Panc1 (cell line): ENCODE results near the gene CLCN7. TPM values are rescaled to one million over a fixed set of nuclear protein-coding genes. Genes with fewer than 3 reads are reported as not detected.
A peak's percentile ranks its signal among the peaks of the same experiment; 100 is the strongest.

Experiments
- ATAC-seq: fragments of 200-7000 bp; cut with Tn5 transposase; 2 replicates; pipeline ENCODE4 v1.9.1; 2020; ENCODE audit warnings: mild to moderate bottlenecking, moderate library complexity
- BruUV-seq: library from RNA; stranded (reverse); fragments of 400-500 nt; replicated peaks from 2 replicates; lab custom pipeline; 2021; lab: Mats Ljungman, UMichigan
- CTCF ChIA-PET: fragments of 300-600 bp; sonication (Branson Sonifier 250); formaldehyde crosslinking; loops from one replicate; lab custom pipeline; 2022; ENCODE audit warnings: antibody characterized with exemption; lab: Charles Lee
- POLR2A ChIA-PET: fragments of 300-600 bp; sonication (Branson Sonifier 250); formaldehyde crosslinking; loops from one replicate; lab custom pipeline; 2022; ENCODE audit warnings: antibody characterized with exemption; lab: Charles Lee
- DNase-seq: peaks from one replicate; pipeline ENCODE4 v3.0.0-alpha.2; 2010; ENCODE audit warnings: low read depth, low spot score
- H3K27ac ChIP-seq: 2 replicates; pipeline ENCODE4 v1.5.1; 2011; ENCODE audit warnings: mild to moderate bottlenecking, low read length, inconsistent platforms
- H3K27me3 ChIP-seq: fragments of 200-500 bp; sonication (Bioruptor generic); 2 replicates; pipeline ENCODE4 v1.6.0; 2014; ENCODE audit warnings: low read length, inconsistent platforms; ENCODE audit not compliant: control insufficient read depth, insufficient read depth
- H3K36me3 ChIP-seq: fragments of 200-500 bp; sonication (Bioruptor generic); 2 replicates; pipeline ENCODE4 v1.5.1; 2014; ENCODE audit warnings: inconsistent platforms, mild to moderate bottlenecking, low read length, moderate library complexity; ENCODE audit not compliant: control insufficient read depth, insufficient read depth
- H3K4me1 ChIP-seq: 2 replicates; pipeline ENCODE4 v1.5.1; 2011; ENCODE audit warnings: inconsistent platforms, mild to moderate bottlenecking, low read length, moderate library complexity; ENCODE audit not compliant: control insufficient read depth, insufficient read depth
- H3K4me3 ChIP-seq, 2 experiments: 2 replicates each; pipeline ENCODE4 v1.5.1; 2011 to 2012; ENCODE audit warnings: low read depth in 2 of 2, low read length in 2 of 2, mild to moderate bottlenecking in 2 of 2, inconsistent platforms in 1 of 2, moderate library complexity in 1 of 2
- H3K9me3 ChIP-seq: fragments of 200-500 bp; sonication (Bioruptor generic); 2 replicates; pipeline ENCODE4 v1.5.1; 2014; ENCODE audit warnings: low read depth, mild to moderate bottlenecking, inconsistent platforms, low read length, moderate library complexity; ENCODE audit not compliant: control insufficient read depth, insufficient read depth
- CTCF ChIP-seq: fragments of 450-650 bp; IDR thresholded peaks from 2 replicates; pipeline ENCODE4 v1.5.1; 2017; ENCODE audit warnings: mild to moderate bottlenecking
- POLR2AphosphoS5 ChIP-seq: IDR thresholded peaks from 2 replicates; pipeline ENCODE4 v1.6.1; 2012; ENCODE audit warnings: mild to moderate bottlenecking, low read depth, low read length, moderate library complexity
- REST ChIP-seq, 2 experiments: IDR thresholded peaks; 2 replicates each; pipeline ENCODE4 v1.6.1; 2011 to 2012; ENCODE audit warnings: low read depth in 2 of 2, control low read depth in 1 of 2, low read length in 1 of 2, mild to moderate bottlenecking in 1 of 2, moderate library complexity in 1 of 2; ENCODE audit not compliant: insufficient read depth in 1 of 2
- SIN3A ChIP-seq: IDR thresholded peaks from 2 replicates; pipeline ENCODE4 v1.6.1; 2012; ENCODE audit warnings: low read depth, mild to moderate bottlenecking, low read length, moderate library complexity, borderline replicate concordance; ENCODE audit not compliant: insufficient read depth
- TCF7L2 ChIP-seq: IDR thresholded peaks from 2 replicates; pipeline ENCODE4 v1.6.1; 2011; ENCODE audit warnings: mild to moderate bottlenecking, low read depth, low read length, inconsistent platforms
- in situ Hi-C: cut with HindIII; loops from 2 replicates; pipeline ENCODE4 v1.10.0; 2016; ENCODE audit warnings: low sequenced_read_pairs, low pct_unique_long_range_greater_than_20kb
- intact Hi-C: fragments of 100-400 bp; cut with micrococcal nuclease; formaldehyde crosslinking; loops from one replicate; pipeline ENCODE4 v1.10.0; 2022; ENCODE audit not compliant: unreplicated experiment
- total RNA-seq: library from RNA; stranded (reverse); gene quantifications from one replicate; pipeline ENCODE4 v1.2.1, GENCODE V29; 2021; ENCODE audit not compliant: unreplicated experiment

CLCN7 gene
- total RNA-seq, 1 experiment from 2014 or later, result 179 TPM

GRCh38 chr16:1511662-1512569 is 37.1 kb upstream of the CLCN7 start:
- no TSS peak for BruUV-seq
- POLR2A ChIA-PET, result no interaction called here
- CTCF ChIA-PET, result no interaction called here

GRCh38 chr16:1510941-1511351 is 36.1 kb upstream of the CLCN7 start:
- Histone ChIP-seq H3K27me3 (no peaks in the 10 kb centered on the region), H3K36me3 (no peaks in the 10 kb centered on the region), H3K4me1 (no peaks in the 10 kb centered on the region), H3K27ac (no peak overlapping the region), H3K9me3 (no peaks in the 10 kb centered on the region), H3K4me3 (no peak overlapping the region)
- ChIA-PET POLR2A (no interaction called here), CTCF (no interaction called here)
- DNase-seq (no peak), ATAC-seq (no peak)
- in situ Hi-C loops, result no loop called here
- no peak for TF ChIP-seq TCF7L2
- no peak for TF ChIP-seq POLR2AphosphoS5
- TF ChIP-seq SIN3A, result no peak
- TF ChIP-seq CTCF, result no peak
- TF ChIP-seq REST (IDR thresholded peaks at IDR 0.05; ENCODE audit: insufficient read depth in 1 of 2, low read depth in 2 of 2, low read length in 1 of 2), result no peak
- intact Hi-C loops, result no loop called here
- no TSS peak for BruUV-seq

More at GRCh38 chr16:1511662-1512569, 37.1 kb upstream of the CLCN7 start:
- TF ChIP-seq REST (IDR thresholded peaks at IDR 0.05; ENCODE audit: insufficient read depth in 1 of 2, low read depth in 2 of 2, low read length in 1 of 2) (no peak), TCF7L2 (no peak), CTCF (no peak), POLR2AphosphoS5 (no peak), SIN3A (no peak)
- in situ Hi-C loops, result no loop called here
- no peaks in the 10 kb centered on the region for H3K36me3 ChIP-seq
- no peaks in the 10 kb centered on the region for H3K27me3 ChIP-seq
- no peak overlapping the region for H3K4me3 ChIP-seq
- intact Hi-C loops, result no loop called here
- peak; percentile 18 for ATAC-seq
- H3K27ac ChIP-seq, result no peak overlapping the region
- no peak for DNase-seq
- no peaks in the 10 kb centered on the region for H3K4me1 ChIP-seq
- H3K9me3 ChIP-seq, result no peaks in the 10 kb centered on the region
